Keratinocyte (primary cell): ENCODE measurements around the gene GOLM1. TPM values are rescaled to one million over a fixed set of nuclear protein-coding genes. Genes with fewer than 3 reads are reported as not detected.

Source experiments
- DNase-seq: peaks from one replicate; pipeline ENCODE4 v3.0.0-alpha.2; 2011; ENCODE audit warnings: low read depth, missing footprints, low spot score
- FAIRE-seq: peaks from 2 replicates; lab custom pipeline; 2011; peaks lifted over from hg19 to GRCh38; lab: Jason Lieb, UNC
- H2AFZ ChIP-seq: 2 replicates; pipeline ENCODE4 v1.6.0; 2012; ENCODE audit warnings: low read length, control low read depth, inconsistent platforms; ENCODE audit not compliant: control insufficient read depth
- H3K27ac ChIP-seq: 2 replicates; pipeline ENCODE4 v1.5.1; 2011; ENCODE audit warnings: low read length; ENCODE audit not compliant: control insufficient read depth, insufficient read depth
- H3K27me3 ChIP-seq: 3 replicates; pipeline ENCODE4 v1.6.0; 2011; ENCODE audit warnings: low read length; ENCODE audit not compliant: control insufficient read depth, insufficient read depth; ENCODE audit errors: extremely low read depth
- H3K36me3 ChIP-seq, 2 experiments: 2 replicates in 1 of 2; 3 replicates in 1 of 2; pipeline ENCODE4 v1.5.1; 2011; ENCODE audit warnings: low read length in 2 of 2, mild to moderate bottlenecking in 1 of 2; ENCODE audit not compliant: control insufficient read depth in 2 of 2, insufficient read depth in 2 of 2; ENCODE audit errors: extremely low read depth in 1 of 2
- H3K4me1 ChIP-seq: 3 replicates; pipeline ENCODE4 v1.5.1; 2011; ENCODE audit warnings: low read length; ENCODE audit not compliant: control insufficient read depth, insufficient read depth; ENCODE audit errors: extremely low read depth
- H3K4me2 ChIP-seq: 3 replicates; pipeline ENCODE4 v1.6.0; 2011; ENCODE audit warnings: low read depth, low read length; ENCODE audit not compliant: control insufficient read depth, insufficient read depth; ENCODE audit errors: extremely low read depth
- H3K4me3 ChIP-seq, 3 experiments: fragments of 200-600 bp in 1 of 3; sonication (generic) in 1 of 3; 2 replicates in 2 of 3; 3 replicates in 1 of 3; pipeline ENCODE4 v1.5.1; 2011 to 2016; ENCODE audit warnings: low read length in 3 of 3, mild to moderate bottlenecking in 3 of 3, control low read depth in 2 of 3, inconsistent platforms in 1 of 3, low read depth in 1 of 3, mixed read lengths in 1 of 3, mixed run types in 1 of 3, moderate library complexity in 1 of 3; ENCODE audit not compliant: control insufficient read depth in 2 of 3, insufficient read depth in 2 of 3; ENCODE audit errors: extremely low read depth in 1 of 3
- H3K79me2 ChIP-seq: 2 replicates; pipeline ENCODE4 v1.6.0; 2012; ENCODE audit warnings: low read length; ENCODE audit not compliant: control insufficient read depth, insufficient read depth
- H3K9ac ChIP-seq: 3 replicates; pipeline ENCODE4 v1.6.0; 2011; ENCODE audit warnings: low read length; ENCODE audit not compliant: control insufficient read depth, insufficient read depth; ENCODE audit errors: extremely low read depth
- H3K9me1 ChIP-seq: 3 replicates; pipeline ENCODE4 v1.6.0; 2011; ENCODE audit warnings: low read length; ENCODE audit not compliant: control insufficient read depth, insufficient read depth; ENCODE audit errors: extremely low read depth
- H3K9me3 ChIP-seq: 2 replicates; pipeline ENCODE4 v1.5.1; 2012; ENCODE audit warnings: low read depth, low read length; ENCODE audit not compliant: control insufficient read depth
- H4K20me1 ChIP-seq: 3 replicates; pipeline ENCODE4 v1.6.0; 2011; ENCODE audit warnings: low read length; ENCODE audit not compliant: control insufficient read depth, insufficient read depth; ENCODE audit errors: extremely low read depth
- CTCF ChIP-seq, 3 experiments: IDR thresholded peaks in 1 of 3; conservative IDR thresholded peaks in 1 of 3; optimal IDR thresholded peaks in 1 of 3; 2 replicates in 2 of 3; 3 replicates in 1 of 3; pipeline versions ENCODE3 to v1.5.1; 2011; ENCODE audit warnings: low read length in 3 of 3, mild to moderate bottlenecking in 3 of 3, moderate library complexity in 2 of 3, control low read depth in 1 of 3, inconsistent platforms in 1 of 3; ENCODE audit not compliant: insufficient read depth in 2 of 3; ENCODE audit errors: extremely low read depth in 1 of 3
- EZH2 ChIP-seq: IDR thresholded peaks from one replicate; pipeline ENCODE4 v1.6.1; 2012; ENCODE audit warnings: inconsistent platforms, mild to moderate bottlenecking, low read length, moderate library complexity
- dilution Hi-C: fragments of 300-500 bp; cut with MboI; formaldehyde crosslinking; loops from one replicate; pipeline ENCODE4 v1.7.0; 2020; ENCODE audit warnings: low sequenced_read_pairs; ENCODE audit not compliant: extremely low pct_ligation_motif_present
- polyA plus RNA-seq, 5 experiments: library from polyadenylated mRNA; depleted of rRNA in 3 of 5; stranded (reverse) in 3 of 5; stranded (forward) in 1 of 5; unstranded in 1 of 5; fragments of >200 nt; gene quantifications; 1 replicate in 1 of 5; 2 replicates in 3 of 5; 3 replicates in 1 of 5; pipeline versions ENCODE4 v1.2.1 to v1.2.3, GENCODE V29; 2011 to 2012; ENCODE audit warnings: missing spikeins in 2 of 5, low read depth in 1 of 5, low replicate concordance in 1 of 5

Gene GOLM1
- polyA plus RNA-seq, 1 donor (not counting 4 experiments of a cell fraction or from before 2014, with no cell fraction given): 17.3 TPM

GRCh38 chr9:85987236-85987635 lies 112.1 kb downstream of the GOLM1 start:
- no peaks in the 10 kb centered on the region for H3K9me3 ChIP-seq
- H3K9me1 ChIP-seq: no peaks in the 10 kb centered on the region
- no peaks in the 10 kb centered on the region for H3K27me3 ChIP-seq
- H3K9ac ChIP-seq: no peak overlapping the region
- no peak overlapping the region for H3K27ac ChIP-seq
- peaks cover 3% of the 10 kb centered on the region in 2 experiments for H3K36me3 ChIP-seq
- dilution Hi-C loops: no loop called here
- TF ChIP-seq CTCF (optimal IDR thresholded peaks at IDR 0.05 in 1 of 3, IDR thresholded peaks at IDR 0.05 in 1 of 3, conservative IDR thresholded peaks at IDR 0.05 in 1 of 3; ENCODE audit: extremely low read depth in 1 of 3, insufficient read depth in 2 of 3, low read length in 3 of 3): no peak
- TF ChIP-seq EZH2: no peak
- no peaks in the 10 kb centered on the region for H4K20me1 ChIP-seq
- no peak overlapping the region for H3K4me2 ChIP-seq
- H3K4me1 ChIP-seq: no peaks in the 10 kb centered on the region
- FAIRE-seq (no peak), DNase-seq (no peak)
- no peaks in the 10 kb centered on the region for H3K79me2 ChIP-seq
- no peak overlapping the region for H2AFZ ChIP-seq
- no peak overlapping the region for H3K4me3 ChIP-seq

GRCh38 chr9:85984457-85984856 lies 114.9 kb downstream of the GOLM1 start:
- dilution Hi-C loops: no loop called here

More at GRCh38 chr9:85984457-85984856, 114.9 kb downstream of the GOLM1 start:
- Histone ChIP-seq H4K20me1 (no peaks in the 10 kb centered on the region), H3K36me3 (peaks cover 1 to 10% of the 10 kb centered on the region in 2 experiments), H3K9ac (no peak overlapping the region), H2AFZ (no peak overlapping the region), H3K4me3 (no peak overlapping the region), H3K9me1 (no peaks in the 10 kb centered on the region), H3K4me1 (no peaks in the 10 kb centered on the region), H3K4me2 (no peak overlapping the region), H3K9me3 (no peaks in the 10 kb centered on the region), H3K27me3 (no peaks in the 10 kb centered on the region), H3K27ac (no peak overlapping the region), H3K79me2 (no peaks in the 10 kb centered on the region)
- no peak for FAIRE-seq
- TF ChIP-seq EZH2 (no peak), CTCF (optimal IDR thresholded peaks at IDR 0.05 in 1 of 3, IDR thresholded peaks at IDR 0.05 in 1 of 3, conservative IDR thresholded peaks at IDR 0.05 in 1 of 3; ENCODE audit: extremely low read depth in 1 of 3, insufficient read depth in 2 of 3, low read length in 3 of 3) (no peak)
- DNase-seq: no peak
